GM20000 (cell line): ENCODE results near the gene FER.

Source experiments
- DNase-seq: peaks from one replicate; pipeline ENCODE4 v3.0.0; 2012; ENCODE audit warnings: low spot score
- CTCF ChIP-seq: IDR thresholded peaks from 2 replicates; pipeline ENCODE4 v1.5.1; 2012; ENCODE audit warnings: mild to moderate bottlenecking, control low read depth; ENCODE audit errors: extremely low read depth, missing control alignments

The FER gene

GRCh38 chr5:109028608-109029299 is 281.1 kb downstream of the FER start:
- no peak for DNase-seq
- no peak for TF ChIP-seq CTCF

- no peak for TF ChIP-seq CTCF
- no peak for DNase-seq
Measured at GRCh38 chr5:109029847-109030246, 282.1 kb downstream of the FER start.

GRCh38 chr5:109030360-109031143 is 282.9 kb downstream of the FER start:
- DNase-seq = no peak
- TF ChIP-seq CTCF = no peak

GRCh38 chr5:109034306-109034705 is 286.6 kb downstream of the FER start:
- DNase-seq = peak; percentile 4

GRCh38 chr5:109035436-109035835 is 287.7 kb downstream of the FER start:
- DNase-seq = no peak
- no peak for TF ChIP-seq CTCF

More at GRCh38 chr5:109034306-109034705, 286.6 kb downstream of the FER start:
- TF ChIP-seq CTCF = no peak

- no peak for TF ChIP-seq CTCF
- DNase-seq = no peak
Measured at GRCh38 chr5:109038209-109038840, 290.6 kb downstream of the FER start.

GRCh38 chr5:109041317-109041716 is 293.6 kb downstream of the FER start:
- no peak for TF ChIP-seq CTCF
- DNase-seq = no peak
